ENCODE data around the gene VAMP7.
A peak's percentile ranks its signal among the peaks of the same experiment; 100 is the strongest.
"Not testable (repeated sequence)": the region's sequence is repeated elsewhere in the genome, so short reads cannot be mapped to it uniquely, and the experiment has no call there.

VAMP7 gene, protein sequence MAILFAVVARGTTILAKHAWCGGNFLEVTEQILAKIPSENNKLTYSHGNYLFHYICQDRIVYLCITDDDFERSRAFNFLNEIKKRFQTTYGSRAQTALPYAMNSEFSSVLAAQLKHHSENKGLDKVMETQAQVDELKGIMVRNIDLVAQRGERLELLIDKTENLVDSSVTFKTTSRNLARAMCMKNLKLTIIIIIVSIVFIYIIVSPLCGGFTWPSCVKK

DNA sequence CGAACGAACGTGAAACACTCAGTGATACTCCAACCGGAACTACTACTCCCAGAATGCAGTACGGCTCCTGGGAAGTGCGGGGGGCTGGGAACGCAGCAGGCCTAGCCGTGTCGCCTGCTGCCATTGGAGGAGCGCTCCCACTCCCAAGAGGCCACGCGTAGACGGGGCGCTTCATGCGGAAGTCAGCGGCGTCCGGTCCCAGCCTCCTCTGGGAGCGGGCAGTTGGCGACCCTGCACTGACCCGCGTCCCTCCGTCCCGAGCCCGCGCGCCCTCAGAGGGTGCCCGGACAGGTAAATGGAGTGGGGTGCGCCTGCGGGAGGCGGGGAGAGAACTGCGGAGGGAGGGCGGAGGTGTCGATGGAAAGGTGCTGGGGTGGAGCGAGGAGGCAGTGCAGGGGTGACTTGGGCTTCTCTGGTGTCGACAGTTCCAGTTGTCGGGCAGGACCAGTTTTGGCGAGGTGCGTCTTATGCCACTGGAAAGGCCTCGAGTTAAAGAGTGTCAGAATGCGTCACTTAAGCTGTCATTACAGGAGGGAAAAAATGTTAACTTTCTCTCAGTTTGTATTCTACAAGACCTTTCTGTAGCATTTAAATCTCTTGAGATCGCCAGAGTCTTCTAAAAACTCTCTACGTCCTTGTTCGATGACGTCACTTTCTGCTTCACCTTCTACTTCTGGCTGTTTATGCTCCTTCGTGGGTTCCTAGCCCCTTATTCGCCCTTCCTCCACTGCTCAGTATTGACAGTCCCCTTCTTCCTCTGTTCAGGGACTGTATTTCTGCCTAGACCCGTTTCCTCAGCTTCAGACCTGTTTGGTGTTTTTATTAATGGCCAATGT is at the start of gene VAMP7:
TSS of gene VAMP7 (plus strand) at position 188 of the 836 bp plus-strand sequence. CDS start 8,122 bp downstream, outside the sequence.
- DNase-seq: peak; percentile 83 to 84

DNA sequence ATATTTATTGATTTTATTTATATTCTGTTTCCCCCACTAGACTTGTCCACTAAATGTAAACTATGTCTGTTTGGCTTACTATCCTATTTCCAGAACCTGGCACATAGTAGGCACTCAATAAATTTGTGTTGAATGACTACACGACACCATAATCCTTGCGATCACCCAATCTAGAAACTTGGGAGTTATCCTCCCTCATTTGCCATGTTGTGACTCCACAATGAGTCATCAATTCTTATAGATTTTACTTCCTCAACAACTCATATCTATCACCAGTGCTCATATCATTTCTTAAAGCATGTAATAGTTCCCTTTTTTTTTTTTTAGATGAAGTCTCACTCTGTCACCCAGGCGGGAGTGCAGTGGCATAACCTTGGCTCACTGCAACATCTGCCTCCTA is 39.9 kb upstream of the VAMP7 start:
- DNase-seq: no peak

DNA sequence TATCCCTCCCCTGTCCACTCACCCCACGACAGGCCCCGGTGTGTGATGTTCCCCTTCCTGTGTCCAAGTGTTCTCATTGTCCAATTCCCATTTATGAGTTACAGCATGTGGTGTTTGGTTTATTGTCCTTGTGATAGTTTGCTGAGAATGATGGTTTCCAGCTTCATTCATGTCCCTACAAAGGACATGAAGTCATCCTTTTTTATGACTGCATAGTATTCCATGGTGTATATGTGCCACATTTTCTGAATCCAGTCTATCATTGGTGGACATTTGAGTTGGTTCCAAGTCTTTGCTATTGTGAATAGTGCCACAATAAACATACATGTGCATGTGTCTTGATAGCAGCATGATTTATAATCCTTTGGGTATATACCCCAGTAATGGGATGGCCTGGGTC is 29.4 kb upstream of the VAMP7 start:
- not testable (repeated sequence) for DNase-seq

DNA sequence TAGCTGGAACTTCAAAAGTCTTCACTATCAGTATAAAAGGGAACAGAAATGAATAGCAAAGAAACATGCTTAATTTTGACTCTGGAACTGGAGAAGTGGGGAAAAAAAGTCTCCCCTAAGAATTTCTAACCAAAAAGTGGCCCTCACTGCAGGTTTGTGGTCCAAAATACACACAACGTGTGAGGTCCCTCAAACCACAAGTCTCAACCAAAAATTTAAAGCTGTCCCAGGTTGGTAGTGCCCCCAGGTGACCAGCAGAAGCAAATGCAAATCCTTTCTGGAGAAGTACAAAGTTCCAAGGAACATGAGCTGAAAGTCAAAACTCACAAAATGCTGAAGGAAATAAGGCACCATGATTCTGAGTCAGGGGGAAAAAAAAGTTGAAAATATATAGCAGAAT is 23.6 kb upstream of the VAMP7 start:
- DNase-seq: no peak

DNA sequence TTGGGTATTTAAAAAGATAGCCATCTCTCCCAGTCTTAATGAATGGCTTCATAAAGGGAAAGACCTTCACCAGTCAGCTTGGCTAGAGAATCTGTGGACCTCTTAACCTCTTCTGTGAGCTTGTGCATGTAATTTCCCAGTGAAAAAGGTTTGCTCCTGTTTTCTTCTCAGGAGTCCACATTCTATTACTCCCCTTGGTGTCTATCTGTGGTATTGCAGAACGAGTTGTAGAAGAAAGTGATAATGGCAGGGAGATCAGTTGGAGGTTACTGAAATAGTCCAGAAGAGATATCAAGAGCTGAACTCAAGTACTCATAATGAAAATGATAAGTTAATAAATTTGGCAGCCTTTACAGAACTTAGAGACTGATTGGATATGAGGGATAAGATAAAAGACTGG is 16.5 kb upstream of the VAMP7 start:
- no peak for DNase-seq

DNA sequence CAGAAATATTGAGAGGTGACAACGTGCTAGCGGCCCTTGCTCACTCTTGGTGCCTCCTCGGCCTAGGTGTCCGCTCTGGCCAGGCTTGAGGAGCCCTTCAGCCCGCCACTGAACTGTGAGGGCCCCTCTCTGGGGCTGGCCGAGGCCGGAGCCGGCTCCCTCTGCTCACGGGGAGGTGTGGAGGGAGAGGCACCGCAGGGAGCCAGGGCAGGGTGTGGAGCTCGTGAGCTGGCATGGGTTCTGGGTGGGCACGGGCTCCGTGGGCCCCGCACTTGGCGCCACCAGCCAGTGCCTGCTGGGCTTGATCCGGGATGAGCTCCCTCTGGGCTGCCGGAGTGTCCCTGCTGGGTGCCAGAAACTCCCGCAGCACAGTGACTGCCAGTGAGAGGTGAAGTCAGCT is 16.0 kb upstream of the VAMP7 start:
- DNase-seq: no peak

DNA sequence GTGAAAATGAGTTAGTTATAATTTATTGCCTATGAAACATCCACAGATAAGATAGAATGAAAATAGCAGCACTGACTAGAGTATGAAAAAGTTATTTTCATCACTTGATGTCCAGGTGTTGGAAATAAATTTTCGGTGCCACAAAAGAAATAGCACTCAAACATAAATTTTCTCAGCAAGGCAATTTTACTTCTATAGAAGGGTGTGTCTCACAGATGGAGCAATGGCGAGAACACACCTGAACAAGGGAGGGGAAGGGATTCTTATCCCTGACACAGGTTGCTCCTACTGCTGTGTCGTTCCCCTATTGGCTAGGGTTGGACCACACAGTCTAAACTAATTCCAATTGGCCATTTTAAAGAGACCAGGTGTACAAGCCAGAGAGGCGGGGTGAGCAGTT is 13.3 kb upstream of the VAMP7 start:
- no peak for DNase-seq

DNA sequence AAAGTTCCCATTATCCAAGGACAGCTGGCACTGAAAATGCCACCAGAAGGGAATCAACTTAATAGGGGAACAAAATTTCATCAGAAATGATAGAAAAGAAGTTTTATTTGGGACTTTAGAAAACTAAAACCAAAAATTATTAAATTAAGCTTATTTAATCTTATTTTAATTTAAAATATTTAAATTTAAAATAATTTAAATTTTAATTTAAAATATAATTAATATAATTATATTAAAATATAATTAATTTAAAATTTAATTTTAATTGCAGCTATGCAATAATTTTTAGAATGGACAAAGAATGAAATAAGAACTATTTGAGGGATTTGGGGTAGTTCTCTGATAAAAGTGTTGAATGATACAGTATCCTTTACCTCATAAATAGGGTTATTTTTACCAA is 10.2 kb upstream of the VAMP7 start:
- DNase-seq: no peak

DNA sequence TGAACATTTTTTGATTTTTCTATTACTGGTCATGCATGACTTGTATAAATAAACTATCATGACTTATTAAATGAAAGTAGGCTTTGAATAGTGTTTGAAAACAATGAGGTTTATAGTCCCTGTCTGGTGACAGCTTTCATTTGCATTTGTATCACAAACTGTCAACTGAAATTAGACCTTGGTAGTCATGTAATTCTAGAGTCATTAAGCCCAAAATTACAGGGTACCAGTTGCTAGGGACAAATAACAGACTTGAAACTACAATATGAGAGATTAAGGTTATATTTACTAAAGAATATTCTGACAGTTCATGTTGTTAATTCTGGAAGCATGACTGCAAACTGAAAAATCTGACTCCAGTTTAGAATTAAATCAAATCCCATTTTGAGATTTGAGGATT is 9.2 kb upstream of the VAMP7 start:
- no peak for DNase-seq

DNA sequence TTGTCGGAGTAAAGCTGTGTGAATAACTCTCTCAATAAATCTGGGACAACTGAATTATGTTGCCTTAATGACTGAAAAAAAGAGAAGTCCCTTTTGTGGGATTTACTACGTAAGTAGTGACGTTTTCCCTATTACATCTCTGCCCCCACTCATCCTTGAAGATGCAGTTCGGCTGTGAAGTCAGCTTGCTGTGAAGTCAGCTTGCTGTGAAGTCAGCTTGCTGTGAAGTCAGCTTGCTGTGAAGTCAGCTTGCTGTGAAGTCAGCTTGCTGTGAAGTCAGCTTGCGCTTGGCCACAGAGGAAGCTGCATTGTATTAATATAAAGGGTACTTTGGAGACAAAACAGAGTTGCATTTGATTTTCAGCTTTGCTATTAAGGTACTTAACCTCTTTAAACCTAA is 8.0 kb upstream of the VAMP7 start:
- no peak for DNase-seq

DNA sequence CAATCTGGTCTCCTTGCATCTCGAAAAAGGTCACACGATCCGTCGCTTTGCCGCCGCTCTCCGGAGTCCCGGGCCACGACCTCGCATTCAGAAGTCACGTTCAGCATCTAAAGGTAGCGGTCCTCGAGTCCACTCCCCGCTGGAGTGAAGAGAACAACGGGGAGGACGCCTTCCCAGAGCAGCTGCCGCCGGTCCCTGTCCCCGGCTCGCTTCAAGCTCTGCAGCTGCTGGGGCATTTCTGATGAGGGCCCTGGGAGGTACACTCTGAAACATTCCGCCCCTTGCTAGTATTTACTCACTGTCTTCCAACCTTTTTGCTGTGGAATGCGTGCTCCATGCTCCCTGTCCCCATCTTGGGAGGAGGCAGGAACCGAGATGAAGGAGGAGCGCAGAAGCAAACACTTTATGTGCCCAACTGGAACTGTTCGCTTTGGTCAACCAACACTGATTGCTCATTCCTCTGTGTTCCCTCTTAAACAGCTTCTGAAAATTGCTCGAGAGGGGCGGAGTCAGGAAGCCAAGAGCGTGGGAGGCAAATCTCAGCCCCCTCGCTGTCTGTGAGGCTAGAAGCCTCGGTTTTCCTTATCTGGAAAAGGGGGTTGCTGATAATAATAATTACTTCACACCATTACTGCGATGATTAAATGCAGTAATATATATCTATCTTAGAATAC is 6.4 kb upstream of the VAMP7 start:
- DNase-seq: no peak

DNA sequence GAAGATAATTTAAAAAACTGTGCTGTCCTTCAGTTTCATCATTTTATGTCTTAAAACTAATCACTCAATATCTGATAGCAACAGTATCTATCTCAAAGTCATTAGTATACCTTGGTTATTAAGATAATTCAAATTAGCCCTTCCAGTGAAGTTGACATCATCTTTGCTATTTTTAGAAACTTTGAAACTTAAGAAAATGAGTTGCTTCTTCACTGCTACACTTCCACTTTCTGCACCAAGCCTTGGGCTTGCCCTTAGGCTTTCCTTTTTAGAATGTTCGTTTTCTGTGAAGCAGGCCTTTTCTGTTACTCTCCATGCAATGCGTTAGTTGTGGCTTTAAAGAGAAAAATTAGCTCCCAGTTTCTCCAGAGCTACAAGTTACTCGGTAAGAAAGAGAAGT is 4.4 kb upstream of the VAMP7 start:
- no peak for DNase-seq

DNA sequence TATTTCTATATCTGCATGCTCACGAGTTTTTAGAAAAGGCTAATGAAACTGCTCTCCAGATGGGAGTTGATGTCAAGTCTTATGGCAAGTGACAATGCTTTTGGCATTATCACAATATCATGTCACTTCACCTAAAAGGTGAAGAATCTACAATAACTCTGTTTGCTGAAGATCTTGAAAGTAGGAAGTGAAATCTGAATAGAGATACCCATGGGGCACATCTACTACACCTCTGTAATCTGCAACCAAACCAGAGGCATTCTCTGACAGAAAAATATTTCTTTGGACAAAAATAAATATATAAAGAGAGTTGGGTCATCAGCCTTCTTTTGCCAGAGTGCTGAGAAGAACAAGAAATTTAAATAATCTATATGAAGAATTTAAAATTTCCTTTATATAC is 3.9 kb upstream of the VAMP7 start:
- DNase-seq: no peak

DNA sequence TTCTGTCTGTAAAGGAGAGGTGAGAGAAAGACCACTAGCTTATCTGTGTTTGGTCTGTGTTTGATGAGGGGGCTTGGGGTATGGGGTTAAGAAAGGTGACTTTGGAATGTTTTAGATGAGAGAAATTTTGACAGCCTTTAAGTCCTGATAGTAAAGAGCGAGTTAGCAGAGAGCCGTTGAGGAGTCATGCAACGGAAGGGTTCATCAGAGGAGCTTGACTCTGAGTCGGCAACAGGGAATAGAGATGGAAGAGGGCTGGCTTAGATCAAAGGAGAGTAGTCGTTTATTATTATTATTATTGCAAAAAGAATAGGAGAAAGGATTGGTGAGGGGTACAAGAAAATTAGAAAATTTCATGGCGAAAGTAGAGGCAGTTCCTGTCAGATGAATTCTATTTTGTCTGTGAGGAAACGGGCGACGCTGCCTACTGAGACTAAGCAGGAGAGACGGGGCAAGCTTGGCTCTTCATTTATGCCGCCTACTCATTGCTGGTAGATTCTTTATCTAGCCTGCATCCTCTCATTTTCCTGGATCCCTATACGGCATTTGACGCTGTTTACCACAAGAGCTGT is 473 bp upstream of the VAMP7 start:
- DNase-seq: no peak

DNA sequence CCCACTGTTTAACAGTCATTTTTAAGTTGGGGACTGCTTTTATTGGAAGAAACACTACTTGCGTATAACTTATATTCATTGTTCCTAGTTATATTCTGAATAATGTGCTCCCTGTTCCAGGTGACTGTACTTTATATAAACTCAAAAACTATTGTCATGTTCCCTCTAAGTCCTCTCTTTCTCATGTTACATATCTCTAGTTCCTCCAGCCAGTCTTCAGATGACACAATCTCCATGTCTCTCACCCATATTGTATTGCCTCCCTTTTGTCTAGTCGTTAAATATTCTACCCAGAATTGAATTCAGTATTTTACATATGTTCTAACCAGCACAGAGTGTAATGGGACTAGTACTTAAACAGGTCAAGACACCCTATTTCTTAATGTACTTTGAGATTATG is 5.3 kb downstream of the VAMP7 start:
- DNase-seq: no peak

DNA sequence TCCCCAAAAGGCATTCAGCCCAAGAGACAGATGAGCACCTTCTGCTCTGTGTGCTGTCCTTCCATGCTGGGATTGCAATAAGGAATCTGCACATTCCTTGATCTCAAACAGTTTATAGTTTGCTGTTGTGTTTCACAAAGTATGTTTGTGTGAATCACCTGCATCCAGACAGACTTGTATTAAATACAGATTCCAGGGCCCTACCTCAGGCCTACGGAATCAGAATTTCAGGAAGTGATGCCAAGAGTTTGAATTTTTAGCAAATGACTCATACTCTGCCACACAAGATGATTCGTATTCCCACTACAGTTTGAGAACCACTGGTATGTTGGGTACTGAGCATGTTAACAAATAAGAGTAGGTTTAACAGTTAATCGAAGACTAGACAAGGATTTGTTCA is 7.0 kb downstream of the VAMP7 start:
- DNase-seq: no peak

DNA sequence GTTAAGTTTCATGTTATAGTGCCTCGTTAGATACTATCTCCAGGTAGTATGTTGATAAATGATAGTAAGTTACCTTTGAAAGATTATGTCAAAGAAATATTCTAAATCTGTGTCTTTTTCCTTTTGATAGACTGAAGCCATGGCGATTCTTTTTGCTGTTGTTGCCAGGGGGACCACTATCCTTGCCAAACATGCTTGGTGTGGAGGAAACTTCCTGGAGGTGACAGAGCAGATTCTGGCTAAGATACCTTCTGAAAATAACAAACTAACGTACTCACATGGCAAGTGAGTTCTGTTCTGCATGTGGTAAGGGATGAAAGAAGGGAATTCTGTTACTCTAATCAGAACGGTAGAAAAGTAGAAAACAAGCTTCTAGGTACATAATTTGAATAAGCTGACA is 8.2 kb downstream of the VAMP7 start:
- DNase-seq: no peak

DNA sequence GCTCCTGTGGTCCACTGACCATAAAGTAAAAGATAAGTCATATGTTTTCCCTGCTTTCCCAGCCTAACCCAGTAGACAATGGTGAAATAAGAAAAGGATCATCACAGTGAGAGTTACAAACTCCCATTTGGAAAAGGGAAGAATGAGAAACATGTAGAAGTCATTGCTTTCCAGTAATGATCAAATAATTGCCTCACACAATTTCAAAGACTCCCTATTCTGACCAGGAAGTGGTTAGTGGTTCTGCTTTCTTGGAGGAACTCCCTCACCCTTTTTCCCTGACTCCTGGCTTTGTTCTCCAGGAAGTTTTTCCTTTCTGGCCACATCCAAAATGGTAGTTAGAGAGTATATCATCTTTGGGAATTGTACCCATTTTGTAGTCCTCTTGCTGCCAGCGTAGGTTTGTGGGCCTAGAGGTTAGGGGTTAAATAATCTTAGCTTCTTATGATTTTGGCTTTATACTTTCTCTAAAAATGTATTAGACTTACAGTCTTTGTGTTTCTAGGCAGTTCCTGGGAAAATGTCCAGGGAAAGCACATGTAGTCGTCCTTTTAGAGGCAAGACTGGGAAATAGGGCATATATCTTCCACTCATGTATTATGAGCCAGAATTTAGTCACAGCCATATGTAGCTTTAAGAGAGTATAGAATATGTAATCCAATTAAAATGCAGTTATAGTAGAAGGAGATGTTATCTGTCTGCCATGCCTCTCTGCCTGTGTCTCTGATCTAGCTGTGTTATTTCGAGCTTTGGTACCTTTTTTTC is 10.5 kb downstream of the VAMP7 start:
- no peak for DNase-seq

DNA sequence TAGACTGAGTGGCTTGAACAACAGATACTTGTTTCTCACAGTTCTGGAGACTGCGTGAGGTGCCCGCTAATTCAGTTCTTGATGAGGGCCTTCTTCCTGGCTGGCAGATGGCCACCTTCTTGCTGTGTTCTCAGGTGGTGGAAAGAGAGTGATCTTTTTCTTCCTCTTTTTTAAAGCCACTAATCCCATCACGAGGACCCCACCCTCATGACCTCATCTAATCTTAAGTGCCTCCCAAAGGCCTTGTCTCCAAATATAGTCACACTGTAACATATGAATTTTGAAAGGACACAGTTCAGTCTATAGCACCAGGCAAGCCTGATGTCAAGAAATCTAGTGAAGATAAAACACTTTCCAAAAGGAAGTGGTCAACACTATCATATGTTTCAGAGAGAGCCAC is 12.4 kb downstream of the VAMP7 start:
- DNase-seq: no peak

DNA sequence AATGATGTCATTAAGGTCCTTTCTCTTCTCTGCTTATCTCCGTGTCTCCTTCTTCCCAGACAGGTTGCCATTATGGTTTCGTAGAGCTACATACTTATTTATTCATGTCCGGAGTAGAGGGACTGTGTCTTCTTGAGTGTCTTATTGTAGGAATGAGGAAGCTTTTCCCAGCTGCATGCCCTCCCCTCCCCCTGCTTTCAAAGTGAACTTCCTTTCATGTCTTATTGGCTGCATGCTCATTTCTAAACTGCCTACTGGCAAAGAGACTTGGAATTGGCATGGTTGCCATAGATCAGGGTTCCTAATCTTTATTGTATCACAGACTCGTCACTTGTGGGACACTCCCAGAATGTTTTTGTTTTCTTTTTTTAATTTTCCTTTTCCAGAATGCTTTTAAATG is 15.4 kb downstream of the VAMP7 start:
- DNase-seq: no peak

DNA sequence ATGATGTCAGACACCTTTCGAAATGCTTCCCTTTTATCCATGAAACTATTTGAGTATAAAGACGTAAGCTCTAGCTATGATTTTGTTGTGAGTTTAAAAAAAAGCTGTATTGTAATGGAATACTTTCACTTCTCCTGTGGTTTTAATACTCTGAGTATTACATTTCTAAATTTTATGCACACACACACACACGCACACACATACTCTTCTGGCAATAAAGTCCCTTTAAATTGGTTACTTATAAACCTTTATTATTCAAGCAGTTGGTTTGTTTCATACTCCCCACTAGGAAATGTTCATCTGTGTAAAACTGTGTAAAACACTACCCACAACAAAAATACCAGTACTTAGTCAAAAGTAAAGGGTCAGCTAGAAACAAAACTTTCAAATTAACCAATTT is 18.2 kb downstream of the VAMP7 start:
- DNase-seq: no peak

DNA sequence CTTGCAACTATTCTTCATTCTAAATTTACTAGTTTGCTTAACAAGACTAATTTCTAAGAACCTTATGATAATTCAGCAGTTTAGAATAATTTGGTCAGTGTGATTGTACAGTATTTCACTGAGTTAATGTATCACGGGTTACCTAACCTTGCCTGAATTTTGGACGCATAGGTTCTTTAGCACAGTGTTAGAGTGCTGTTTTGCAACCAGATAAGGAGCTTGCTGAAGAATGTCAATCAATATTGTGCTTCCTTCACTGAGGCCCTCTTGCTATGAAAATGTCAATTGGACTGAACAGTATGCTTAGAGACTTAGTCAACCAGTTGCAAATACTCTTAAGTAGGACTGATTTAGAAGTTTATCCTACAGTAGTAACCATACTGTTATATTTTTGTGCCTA is 19.6 kb downstream of the VAMP7 start:
- DNase-seq: no peak

DNA sequence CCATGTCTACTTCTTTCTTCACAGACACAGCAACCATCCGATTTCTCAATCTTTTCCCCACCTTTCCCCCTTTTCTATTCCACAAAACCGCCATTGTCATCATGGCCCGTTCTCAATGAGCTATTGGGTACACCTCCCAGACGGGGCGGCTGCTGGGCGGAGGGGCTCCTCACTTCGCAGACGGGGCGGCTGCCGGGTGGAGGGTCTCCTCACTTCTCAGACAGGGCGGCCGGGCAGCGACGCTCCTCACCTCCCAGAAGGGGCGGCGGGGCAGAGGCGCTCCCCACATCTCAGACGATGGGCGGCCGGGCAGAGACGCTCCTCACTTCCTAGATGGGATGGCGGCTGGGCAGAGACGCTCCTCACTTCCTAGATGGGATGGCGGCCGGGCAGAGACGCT is 26.5 kb downstream of the VAMP7 start:
- DNase-seq: not testable (repeated sequence)
